ENCODE data around the gene CHD5.
A peak's percentile ranks its signal among the peaks of the same experiment; 100 is the strongest.
"Not testable (repeated sequence)": the region's sequence is repeated elsewhere in the genome, so short reads cannot be mapped to it uniquely, and the experiment has no call there.

Gene CHD5

GRCh38 chr1:6068073-6068472 is 112.0 kb downstream of the CHD5 start:
- DNase-seq = no peak

- DNase-seq = no peak
Observed at GRCh38 chr1:6066680-6067079, 113.4 kb downstream of the CHD5 start.

GRCh38 chr1:6065093-6065858 is 114.8 kb downstream of the CHD5 start:
- DNase-seq = peak in 6 of 56 donors; percentile 16 to 43 (median 23)

GRCh38 chr1:6063532-6064053 is 116.5 kb downstream of the CHD5 start:
- DNase-seq = not testable (repeated sequence)

GRCh38 chr1:6062670-6063069 is 117.5 kb downstream of the CHD5 start:
- no peak for DNase-seq

- no peak for DNase-seq
Observed at GRCh38 chr1:6059866-6060265, 120.3 kb downstream of the CHD5 start.

- no peak for DNase-seq
Observed at GRCh38 chr1:6057170-6057845, 122.8 kb downstream of the CHD5 start.

- DNase-seq = peak in 1 of 56 donors; percentile 23
Observed at GRCh38 chr1:6056572-6056948, 123.6 kb downstream of the CHD5 start.

- DNase-seq = no peak
Observed at GRCh38 chr1:6054596-6054995, 125.5 kb downstream of the CHD5 start.

GRCh38 chr1:6053206-6053546 is 126.9 kb downstream of the CHD5 start:
- no peak for DNase-seq

- peak in 17 of 56 donors; percentile 5 to 72 (median 19) for DNase-seq
Observed at GRCh38 chr1:6052543-6053205, 127.4 kb downstream of the CHD5 start.

All from amygdala (tissue), 56 donors.